GM19468 (cell line): ENCODE data around the gene VPS33A.
"Not testable (repeated sequence)": the region's sequence is repeated elsewhere in the genome, so short reads cannot be mapped to it uniquely, and the experiment has no call there.

Source experiments
- ATAC-seq: cut with Tn5 transposase; IDR thresholded peaks from one replicate; pipeline ENCODE4 v1.9.1; 2021; ENCODE audit warnings: mild to moderate bottlenecking, moderate library complexity, moderate number of reproducible peaks; ENCODE audit not compliant: unreplicated experiment; ENCODE audit errors: extremely low read depth

Gene VPS33A

GRCh38 chr12:122258939-122259338 is 7.4 kb downstream of the VPS33A start:
- not testable (repeated sequence) for ATAC-seq

- not testable (repeated sequence) for ATAC-seq
Observed at GRCh38 chr12:122258462-122258861, 7.8 kb downstream of the VPS33A start.

- ATAC-seq, result no peak
Observed at GRCh38 chr12:122250536-122250935, 15.8 kb downstream of the VPS33A start.

- ATAC-seq, result no peak
Observed at GRCh38 chr12:122250047-122250446, 16.2 kb downstream of the VPS33A start.

GRCh38 chr12:122245553-122245952 is 20.7 kb downstream of the VPS33A start:
- no peak for ATAC-seq

- ATAC-seq, result no peak
Observed at GRCh38 chr12:122244565-122245371, 21.5 kb downstream of the VPS33A start.

- no peak for ATAC-seq
Observed at GRCh38 chr12:122243965-122244364, 22.3 kb downstream of the VPS33A start.

GRCh38 chr12:122238861-122239260 is 27.4 kb downstream of the VPS33A start:
- ATAC-seq, result no peak

GRCh38 chr12:122235741-122236140 is 30.6 kb downstream of the VPS33A start:
- no peak for ATAC-seq

GRCh38 chr12:122232691-122233090 is 33.6 kb downstream of the VPS33A start:
- no peak for ATAC-seq

GRCh38 chr12:122230798-122231197 is 35.5 kb downstream of the VPS33A start:
- no peak for ATAC-seq

- no peak for ATAC-seq
Observed at GRCh38 chr12:122228092-122228491, 38.2 kb downstream of the VPS33A start.

- ATAC-seq, result no peak
Observed at GRCh38 chr12:122227341-122227740, 39.0 kb downstream of the VPS33A start.

GRCh38 chr12:122226366-122227125 is 39.7 kb downstream of the VPS33A start:
- ATAC-seq, result no peak

GRCh38 chr12:122225683-122226365 is 40.5 kb downstream of the VPS33A start, which contains the start of gene DIABLO:
DIABLO (minus strand) TSS chr12:122226052; CDS start chr12:122226014, 38 bp downstream.
- ATAC-seq, result peak; percentile 92

- no peak for ATAC-seq
Observed at GRCh38 chr12:122216445-122216844, 49.8 kb downstream of the VPS33A start.

- no peak for ATAC-seq
Observed at GRCh38 chr12:122215771-122216170, 50.5 kb downstream of the VPS33A start.

GRCh38 chr12:122208073-122208820 is 58.0 kb downstream of the VPS33A start:
- no peak for ATAC-seq

- ATAC-seq, result no peak
Observed at GRCh38 chr12:122207391-122207790, 58.9 kb downstream of the VPS33A start.

GRCh38 chr12:122206976-122207375 is 59.3 kb downstream of the VPS33A start:
- no peak for ATAC-seq
